Heart right ventricle (tissue), 16 donors: ENCODE measurements around the gene F10. TPM values are rescaled to one million over a fixed set of nuclear protein-coding genes. Genes with fewer than 3 reads are reported as not detected.

Experiments used
- ATAC-seq, 8 donors: fragments of 200-7000 bp; cut with Tn5 transposase; one replicate each; pipeline ENCODE4 v1.9.1; 2020; ENCODE audit warnings: mild to moderate bottlenecking in 8 of 8, moderate library complexity in 8 of 8, moderate number of reproducible peaks in 1 of 8
- DNase-seq, 2 donors: peaks; one replicate each; pipeline ENCODE4 v3.0.0-alpha.2; 2020
- H3K27ac ChIP-seq, 10 donors: fragments of 200-600 bp; sonication (generic) in 2 of 10; one replicate each; pipeline versions ENCODE4 v1.5.0 to v1.8.0; 2020 to 2022; ENCODE audit warnings: mild to moderate bottlenecking in 3 of 10
- H3K27me3 ChIP-seq, 7 donors: fragments of 200-600 bp; one replicate each; pipeline ENCODE4 v1.8.0; 2021 to 2022; ENCODE audit warnings: mild to moderate bottlenecking in 2 of 7
- H3K36me3 ChIP-seq, 9 donors: fragments of 200-600 bp; sonication (generic) in 1 of 9; one replicate each; pipeline versions ENCODE4 v1.5.0 to v1.8.0; 2020 to 2022; ENCODE audit warnings: mild to moderate bottlenecking in 2 of 9
- H3K4me1 ChIP-seq, 9 donors: fragments of 200-600 bp; sonication (generic) in 1 of 9; one replicate each; pipeline versions ENCODE4 v1.5.0 to v1.8.0; 2020 to 2022; ENCODE audit warnings: mild to moderate bottlenecking in 4 of 9
- H3K4me3 ChIP-seq, 10 donors: fragments of 200-600 bp; sonication (generic) in 2 of 10; one replicate each; pipeline versions ENCODE4 v1.5.0 to v1.8.0; 2020 to 2022; ENCODE audit warnings: mild to moderate bottlenecking in 7 of 10, moderate library complexity in 2 of 10
- H3K9me3 ChIP-seq, 11 donors: fragments of 200-600 bp in 10 of 11; sonication (generic) in 2 of 11; one replicate each; pipeline versions ENCODE4 v1.5.0 to v1.8.0; 2013 to 2022; ENCODE audit warnings: mild to moderate bottlenecking in 2 of 11, control low read depth in 1 of 11, moderate library complexity in 1 of 11
- CTCF ChIP-seq, 9 donors: fragments of 200-600 bp; sonication (generic) in 2 of 9; IDR thresholded peaks; one replicate each; pipeline versions ENCODE4 v1.5.0 to v1.8.0; 2021 to 2022; ENCODE audit warnings: antibody characterized with exemption in 9 of 9, mild to moderate bottlenecking in 5 of 9, moderate library complexity in 1 of 9
- WGBS, 2 donors: extraction: QIAGEN DNeasy Blood & Tissue Kit; methylation state at CpG; one replicate each; pipeline ENCODE4 v1.1.7; 2013; ENCODE audit warnings: inconsistent platforms in 1 of 2; 5-methylcytosine and 5-hydroxymethylcytosine counted together
- intact Hi-C, 10 donors: fragments of 100-400 bp; cut with DNase I; formaldehyde crosslinking; loops; one replicate each; pipeline versions ENCODE4 v1.11.1 to v1.14.2; 2022
- polyA plus RNA-seq, 2 donors: library from polyadenylated mRNA; stranded (reverse); fragments of 200-250 nt; gene quantifications; one replicate each; pipeline ENCODE4 v1.2.3, GENCODE V29; 2013
- total RNA-seq, 10 donors: library from RNA; stranded (reverse); fragmentation: NEBNext Ultra II Directional in 3 of 10; extraction: Animal tissue kit (Norgen Biotek cat#: 25700) in 3 of 10; gene quantifications; one replicate each; pipeline versions ENCODE4 v1.2.1 to v1.2.4, GENCODE V29; 2021 to 2023
- donor health status: Arrhythmogenic right ventricular cardiomyopathy.
- donor health status: ischemic (EF 13 %, LVEDD 7.1; RV severe dilation, severe dysfunction).
- donor health status: healthy with polysubstance abuse.
- donor health status: DM: no; HTN: yes; CAD: no.
- donor health status: DM: no; HTN: no; CAD: no.
- donor health status: ischemic (EF 25% LVEDD 6.9; RV normal size, moderate dysfunction).
- donor health status: ischemic (EF 25% LVEDD 5.7; RV mildly dilated, moderate dysfunction).
- donor health status: healthy.
- donor health status: DM: yes; HTN: yes; CAD: no.
- donor health status: Ischemic cardiomyopathy.
- donor health status: ischemic (EF 35%, LVEDD 5.7; RV mildly dilated, moderate dysfunction).
- donor health status: nonischemic (EF 11% LVEDD 7.7; RV severe dilation, severe dysfunction).
- donor health status: DM: yes; HTN: yes; CAD: no.
- donor health status: PGD.
- donor health status: ischemic (EF 29% LVEDD 5.4; RV normal size, mild dysfunction).
- donor health status: nonischemic (EF 23%, LVEDD 6.1; RV moderate dilation, normal function).

The F10 gene
- total and polyA plus RNA-seq, 12 donors = 1.7 to 15.1 (median 6.3) TPM

- H3K27ac ChIP-seq = no peak overlapping the region
- WGBS, 2 donors = 90 to 94% methylated on average over 40 of the region's 40 CpGs
- H3K9me3 ChIP-seq = no peaks in the 10 kb centered on the region
- H3K4me3 ChIP-seq = no peak overlapping the region
- no peak for TF ChIP-seq CTCF (IDR thresholded peaks at IDR 0.05)
- ATAC-seq (no peak), DNase-seq (no peak)
- peaks cover 0 to 81% (median 4%) of the 10 kb centered on the region in 9 donors for H3K36me3 ChIP-seq
- intact Hi-C loops = no loop called here
- H3K4me1 ChIP-seq = peaks cover 0 to 10% (median 0%) of the 10 kb centered on the region in 9 donors
- H3K27me3 ChIP-seq = no peaks in the 10 kb centered on the region
Measured at GRCh38 chr13:113087923-113088690, 34.5 kb upstream of the F10 start.

- Histone ChIP-seq H3K27ac (no peak overlapping the region), H3K9me3 (no peaks in the 10 kb centered on the region), H3K4me1 (peaks cover 0 to 4% (median 0%) of the 10 kb centered on the region in 9 donors), H3K27me3 (no peaks in the 10 kb centered on the region), H3K4me3 (no peak overlapping the region), H3K36me3 (peaks cover 0 to 75% (median 4%) of the 10 kb centered on the region in 9 donors)
- intact Hi-C loops = no loop called here
- TF ChIP-seq CTCF (IDR thresholded peaks at IDR 0.05) = no peak
- ATAC-seq (no peak), DNase-seq (no peak)
- WGBS, 2 donors = 89 to 90% methylated on average over 17 of the region's 17 CpGs
Measured at GRCh38 chr13:113088691-113089020, 33.9 kb upstream of the F10 start.

- no peaks in the 10 kb centered on the region for H3K4me1 ChIP-seq
- no peaks in the 10 kb centered on the region for H3K9me3 ChIP-seq
- H3K27me3 ChIP-seq = no peaks in the 10 kb centered on the region
- no peak overlapping the region for H3K4me3 ChIP-seq
- no peak for TF ChIP-seq CTCF (IDR thresholded peaks at IDR 0.05)
- ATAC-seq (no peak), DNase-seq (no peak)
- intact Hi-C loops = no loop called here
- 83 to 88% methylated on average over 36 of the region's 36 CpGs for WGBS, 2 donors
- no peak overlapping the region for H3K27ac ChIP-seq
- peaks cover 0 to 72% (median 4%) of the 10 kb centered on the region in 9 donors for H3K36me3 ChIP-seq
Measured at GRCh38 chr13:113089693-113090414, 32.7 kb upstream of the F10 start.

GRCh38 chr13:113090415-113090770, 32.2 kb upstream of the F10 start:
- Histone ChIP-seq H3K27ac (no peak overlapping the region), H3K36me3 (peaks cover 0 to 72% (median 4%) of the 10 kb centered on the region in 9 donors), H3K9me3 (no peaks in the 10 kb centered on the region), H3K4me1 (no peaks in the 10 kb centered on the region), H3K4me3 (no peak overlapping the region), H3K27me3 (no peaks in the 10 kb centered on the region)
- TF ChIP-seq CTCF (IDR thresholded peaks at IDR 0.05) = no peak
- 91% methylated on average over 13 of the region's 13 CpGs for WGBS, 2 donors
- ATAC-seq (no peak), DNase-seq (no peak)
- intact Hi-C loops = no loop called here
